H9 (cell line): ENCODE measurements around the gene IFIH1. TPM values are rescaled to one million over a fixed set of nuclear protein-coding genes. Genes with fewer than 3 reads are reported as not detected.

Experiments used
- DNase-seq: peaks from one replicate; pipeline ENCODE4 v3.0.0-alpha.2; 2017
- H2AFZ ChIP-seq: one replicate; pipeline ENCODE4 v1.6.1; 2013; ENCODE audit warnings: mild to moderate bottlenecking, low read length, control low read depth, moderate library complexity
- H2AK5ac ChIP-seq: 2 replicates; pipeline ENCODE4 v1.6.1; 2013; ENCODE audit warnings: low read length, control low read depth, mixed read lengths; ENCODE audit not compliant: insufficient read length
- H2BK120ac ChIP-seq: one replicate; pipeline ENCODE4 v1.6.1; 2013; ENCODE audit warnings: low read depth, mild to moderate bottlenecking, low read length, control low read depth, inconsistent platforms; ENCODE audit not compliant: poor library complexity, severe bottlenecking
- H2BK12ac ChIP-seq: 2 replicates; pipeline ENCODE4 v1.6.1; 2013; ENCODE audit warnings: low read length, control low read depth, mixed read lengths, low read depth; ENCODE audit not compliant: insufficient read length
- H2BK15ac ChIP-seq: 2 replicates; pipeline ENCODE4 v1.6.1; 2013; ENCODE audit warnings: low read depth, low read length, control low read depth
- H2BK20ac ChIP-seq: one replicate; pipeline ENCODE4 v1.6.1; 2013; ENCODE audit warnings: low read depth, mild to moderate bottlenecking, low read length, control low read depth, inconsistent platforms; ENCODE audit not compliant: poor library complexity, severe bottlenecking
- H2BK5ac ChIP-seq: 2 replicates; pipeline ENCODE4 v1.6.1; 2013; ENCODE audit warnings: low read length, control low read depth, mixed read lengths; ENCODE audit not compliant: insufficient read length
- H3K14ac ChIP-seq: 2 replicates; pipeline ENCODE4 v1.6.1; 2013; ENCODE audit warnings: low read length, control low read depth; ENCODE audit not compliant: insufficient read depth
- H3K18ac ChIP-seq: 2 replicates; pipeline ENCODE4 v1.6.1; 2013; ENCODE audit warnings: low read depth, mild to moderate bottlenecking, mixed read lengths, low read length, control low read depth; ENCODE audit not compliant: insufficient read length
- H3K23ac ChIP-seq: 2 replicates; pipeline ENCODE4 v1.6.1; 2013; ENCODE audit warnings: low read length, control low read depth, mixed read lengths, low read depth; ENCODE audit not compliant: insufficient read length
- H3K23me2 ChIP-seq: 2 replicates; pipeline ENCODE4 v1.6.1; 2013; ENCODE audit warnings: low read depth, mild to moderate bottlenecking, mixed read lengths, low read length, control low read depth; ENCODE audit not compliant: insufficient read length, poor library complexity, severe bottlenecking
- H3K27ac ChIP-seq: 2 replicates; pipeline ENCODE4 v1.5.1; 2013; ENCODE audit warnings: low read length, control low read depth, mixed read lengths, low read depth; ENCODE audit not compliant: insufficient read length
- H3K27me3 ChIP-seq: 2 replicates; pipeline ENCODE4 v1.6.1; 2013; ENCODE audit warnings: low read length, control low read depth, inconsistent platforms; ENCODE audit not compliant: insufficient read depth
- H3K4ac ChIP-seq: 2 replicates; pipeline ENCODE4 v1.6.1; 2013; ENCODE audit warnings: low read depth, mild to moderate bottlenecking, control low read depth, inconsistent platforms, low read length, moderate library complexity
- H3K4me1 ChIP-seq: 2 replicates; pipeline ENCODE4 v1.6.1; 2013; ENCODE audit warnings: low read length, control low read depth, inconsistent platforms; ENCODE audit not compliant: insufficient read depth
- H3K4me2 ChIP-seq: 2 replicates; pipeline ENCODE4 v1.6.1; 2013; ENCODE audit warnings: low read length, control low read depth, mixed read lengths; ENCODE audit not compliant: insufficient read length, insufficient read depth
- H3K56ac ChIP-seq: 2 replicates; pipeline ENCODE4 v1.6.1; 2013; ENCODE audit warnings: low read depth, mild to moderate bottlenecking, mixed read lengths, low read length, control low read depth; ENCODE audit not compliant: insufficient read length
- H3K79me1 ChIP-seq: 2 replicates; pipeline ENCODE4 v1.6.1; 2013; ENCODE audit warnings: low read depth, mild to moderate bottlenecking, moderate library complexity, low read length, control low read depth, inconsistent platforms; ENCODE audit not compliant: insufficient read depth, poor library complexity, severe bottlenecking
- H3K79me2 ChIP-seq: 2 replicates; pipeline ENCODE4 v1.6.1; 2013; ENCODE audit warnings: low read length, control low read depth, inconsistent platforms; ENCODE audit not compliant: insufficient read depth
- H3K9ac ChIP-seq: 2 replicates; pipeline ENCODE4 v1.6.1; 2013; ENCODE audit warnings: low read length, control low read depth, mixed read lengths; ENCODE audit not compliant: insufficient read length; ENCODE audit errors: extremely low read depth
- H3K9me3 ChIP-seq: one replicate; pipeline ENCODE4 v1.6.1; 2013; ENCODE audit warnings: low read depth, low read length, inconsistent platforms; ENCODE audit not compliant: control insufficient read depth
- H3T11ph ChIP-seq: one replicate; pipeline ENCODE4 v1.6.1; 2013; ENCODE audit warnings: mild to moderate bottlenecking, low read length, control low read depth, inconsistent platforms
- H4K20me1 ChIP-seq: one replicate; pipeline ENCODE4 v1.6.1; 2013; ENCODE audit not compliant: control insufficient read depth, insufficient read length, insufficient read depth
- H4K5ac ChIP-seq: 2 replicates; pipeline ENCODE4 v1.6.1; 2013; ENCODE audit warnings: low read depth, mild to moderate bottlenecking, mixed read lengths, low read length, control low read depth; ENCODE audit not compliant: insufficient read length
- H4K8ac ChIP-seq: replicated peaks from 2 replicates; pipeline ENCODE4 v1.6.1; 2013; ENCODE audit warnings: low read length, control low read depth, mixed read lengths, low read depth; ENCODE audit not compliant: insufficient read length
- H4K91ac ChIP-seq: 2 replicates; pipeline ENCODE4 v1.6.1; 2013; ENCODE audit warnings: low read depth, mild to moderate bottlenecking, moderate library complexity, mixed read lengths, low read length, control low read depth; ENCODE audit not compliant: insufficient read length
- H3K27ac Mint-ChIP-seq, 3 experiments: 2 replicates in 2 of 3; 3 replicates in 1 of 3; pipeline ENCODE4 v1.8.0; 2020 to 2021; ENCODE audit warnings: mixed read lengths in 3 of 3, mild to moderate bottlenecking in 1 of 3, moderate library complexity in 1 of 3
- H3K27me3 Mint-ChIP-seq: 2 replicates; pipeline ENCODE4 v1.8.0; 2021; ENCODE audit warnings: low read depth, mild to moderate bottlenecking, moderate library complexity, mixed read lengths
- H3K36me3 Mint-ChIP-seq, 3 experiments: 2 replicates in 2 of 3; 3 replicates in 1 of 3; pipeline ENCODE4 v1.8.0; 2020 to 2021; ENCODE audit warnings: low read depth in 3 of 3, mixed read lengths in 3 of 3; ENCODE audit not compliant: insufficient read depth in 1 of 3
- H3K4me1 Mint-ChIP-seq, 2 experiments: 2 replicates each; pipeline ENCODE4 v1.8.0; 2020; ENCODE audit warnings: mixed read lengths in 2 of 2
- H3K4me3 Mint-ChIP-seq, 2 experiments: 2 replicates in 1 of 2; 3 replicates in 1 of 2; pipeline ENCODE4 v1.8.0; 2020 to 2021; ENCODE audit warnings: mild to moderate bottlenecking in 2 of 2, mixed read lengths in 2 of 2, moderate library complexity in 1 of 2
- H3K9me3 Mint-ChIP-seq, 2 experiments: 2 replicates in 1 of 2; 3 replicates in 1 of 2; pipeline ENCODE4 v1.8.0; 2020; ENCODE audit warnings: mild to moderate bottlenecking in 2 of 2, mixed read lengths in 2 of 2, moderate library complexity in 1 of 2
- CTCF ChIP-seq: fragments of 200-600 bp; sonication (generic); conservative IDR thresholded peaks from 3 replicates; pipeline ENCODE4 v1.8.0; 2021; ENCODE audit warnings: antibody characterized with exemption, mild to moderate bottlenecking
- WGBS: extraction: QIAGEN DNeasy Blood & Tissue Kit; methylation state at CpG from one replicate; pipeline ENCODE4 v1.1.7; 2013; ENCODE audit warnings: missing lambda C conversion rate, low lambda C conversion rate, mixed read lengths; ENCODE audit not compliant: insufficient read length; ENCODE audit errors: extremely low coverage; 5-methylcytosine and 5-hydroxymethylcytosine counted together
- total RNA-seq: library from RNA; stranded (reverse); gene quantifications from 2 replicates; pipeline ENCODE4 v1.2.1, GENCODE V29; 2021

The IFIH1 gene
- total RNA-seq, 1 experiment from 2014 or later: 0.81 TPM

GRCh38 chr2:162365392-162365791 lies 46.9 kb upstream of the IFIH1 start:
- Histone ChIP-seq H3K23me2 (no peaks in the 10 kb centered on the region), H3K27ac (no peak overlapping the region), H3K9ac (no peak overlapping the region), H4K91ac (no peak overlapping the region), H3K9me3 (no peaks in the 10 kb centered on the region), H2BK15ac (no peak overlapping the region), H2BK12ac (no peak overlapping the region), H3K27me3 (no peaks in the 10 kb centered on the region), H2BK120ac (no peak overlapping the region), H2AFZ (no peak overlapping the region), H3K56ac (no peak overlapping the region), H3K23ac (no peak overlapping the region), H3K79me2 (no peaks in the 10 kb centered on the region), H3K4ac (no peak overlapping the region), H2BK20ac (no peak overlapping the region), H3K18ac (no peak overlapping the region), H3K4me2 (no peak overlapping the region), H4K20me1 (no peaks in the 10 kb centered on the region), H3T11ph (no peak overlapping the region), H3K79me1 (no peaks in the 10 kb centered on the region), H3K14ac (no peak overlapping the region), H2BK5ac (no peak overlapping the region), H3K4me1 (no peaks in the 10 kb centered on the region), H4K8ac (no peak overlapping the region), H4K5ac (no peak overlapping the region), H2AK5ac (no peak overlapping the region)
- Mint-ChIP-seq H3K27ac (no peak overlapping the region), H3K9me3 (no peaks in the 10 kb centered on the region), H3K27me3 (no peaks in the 10 kb centered on the region), H3K4me3 (no peak overlapping the region), H3K4me1 (0 out of 4 replicates have a peak, but pooled peaks cover 0 to 6% of the 10 kb centered on the region in 2 experiments), H3K36me3 (no peaks in the 10 kb centered on the region)
- TF ChIP-seq CTCF: no peak
- no CpG with 5 or more reads among the region's 2 CpGs for WGBS
- DNase-seq: no peak
